Esophagus (tissue), 2 donors: ENCODE data around the gene TP53. TPM values are rescaled to one million over a fixed set of nuclear protein-coding genes. Genes with fewer than 3 reads are reported as not detected.

Experiments
- H3K27ac ChIP-seq, 2 donors: one replicate each; pipeline ENCODE4 v1.5.1; 2013; ENCODE audit warnings: low read depth in 2 of 2, mild to moderate bottlenecking in 2 of 2, inconsistent platforms in 1 of 2, low read length in 1 of 2, moderate library complexity in 1 of 2
- H3K27me3 ChIP-seq, 2 donors: one replicate each; pipeline ENCODE4 v1.6.1; 2013; ENCODE audit warnings: low read length in 2 of 2, control low read depth in 1 of 2, mild to moderate bottlenecking in 1 of 2; ENCODE audit not compliant: insufficient read depth in 2 of 2, control insufficient read depth in 1 of 2
- H3K36me3 ChIP-seq, 2 donors: one replicate each; pipeline ENCODE4 v1.6.1; 2013; ENCODE audit warnings: low read length in 1 of 2; ENCODE audit not compliant: control insufficient read depth in 2 of 2, insufficient read depth in 2 of 2
- H3K4me1 ChIP-seq, 2 donors: one replicate each; pipeline ENCODE4 v1.6.1; 2013; ENCODE audit warnings: low read length in 1 of 2; ENCODE audit not compliant: control insufficient read depth in 2 of 2, insufficient read depth in 2 of 2
- H3K4me3 ChIP-seq, 2 donors: one replicate each; pipeline ENCODE4 v1.5.1; 2013; ENCODE audit warnings: low read length in 2 of 2, mild to moderate bottlenecking in 2 of 2, low read depth in 1 of 2, moderate library complexity in 1 of 2
- H3K9me3 ChIP-seq, 2 donors: one replicate each; pipeline ENCODE4 v1.6.1; 2013; ENCODE audit warnings: mild to moderate bottlenecking in 2 of 2, low read depth in 1 of 2, low read length in 1 of 2, moderate library complexity in 1 of 2; ENCODE audit not compliant: control insufficient read depth in 2 of 2, insufficient read depth in 1 of 2
- WGBS, 2 donors: extraction: QIAGEN DNeasy Blood & Tissue Kit; methylation state at CpG; one replicate each; pipeline ENCODE4 v1.1.7; 2013; 5-methylcytosine and 5-hydroxymethylcytosine counted together
- polyA plus RNA-seq, 2 donors: library from polyadenylated mRNA; stranded (reverse); fragments of 200-250 nt; gene quantifications; one replicate each; pipeline ENCODE4 v1.2.3, GENCODE V29; 2013
- donor health status: healthy with polysubstance abuse.
- donor health status: Bipolar disorder and iron deficiency.

Gene TP53
- polyA plus RNA-seq, 2 donors = 20.5 to 22.3 TPM

- WGBS, 2 donors = 80 to 85% methylated on average over 5 of the region's 5 CpGs
- H3K4me3 ChIP-seq = no peak overlapping the region
- no peaks in the 10 kb centered on the region for H3K9me3 ChIP-seq
- no peaks in the 10 kb centered on the region for H3K27me3 ChIP-seq
- H3K36me3 ChIP-seq = no peaks in the 10 kb centered on the region
- H3K27ac ChIP-seq = no peak overlapping the region
- peaks cover 3 to 4% of the 10 kb centered on the region in 2 donors for H3K4me1 ChIP-seq
These were observed 63.6 kb downstream of the TP53 start for GRCh38 chr17:7623661-7624060.

- no peak overlapping the region for H3K4me3 ChIP-seq
- 80 to 81% methylated on average over 8 of the region's 8 CpGs for WGBS, 2 donors
These were observed 66.5 kb downstream of the TP53 start for GRCh38 chr17:7620835-7621234.

GRCh38 chr17:7618608-7619007 is 68.7 kb downstream of the TP53 start:
- no peak overlapping the region for H3K27ac ChIP-seq

More at GRCh38 chr17:7620835-7621234, 66.5 kb downstream of the TP53 start:
- Histone ChIP-seq H3K27me3 (no peaks in the 10 kb centered on the region), H3K4me1 (no peaks in the 10 kb centered on the region), H3K36me3 (no peaks in the 10 kb centered on the region), H3K9me3 (no peaks in the 10 kb centered on the region), H3K27ac (no peak overlapping the region)

More at GRCh38 chr17:7618608-7619007, 68.7 kb downstream of the TP53 start:
- Histone ChIP-seq H3K4me1 (no peaks in the 10 kb centered on the region), H3K27me3 (no peaks in the 10 kb centered on the region), H3K36me3 (no peaks in the 10 kb centered on the region), H3K9me3 (no peaks in the 10 kb centered on the region), H3K4me3 (no peak overlapping the region)
- 73 to 75% methylated on average over 5 of the region's 5 CpGs for WGBS, 2 donors

Other genes starting within 250 kb of the TP53 start
- gene FGF11, start 248.0 kb downstream of the TP53 start, polyA plus RNA-seq = 10 to 100 TPM in 1 of 2 donors, 1 to 10 TPM in 1; 5.6 to 16.5 TPM
- gene CHRNB1, start 242.4 kb downstream of the TP53 start, polyA plus RNA-seq = 1 to 10 TPM; 7.0 to 7.4 TPM
- gene ZBTB4, start 207.9 kb downstream of the TP53 start, polyA plus RNA-seq = 10 to 100 TPM; 15.5 to 19.1 TPM
- under 1 TPM in 1 of 2 donors, not detected in 1; 0.01 TPM for gene SLC35G6, start 206.0 kb downstream of the TP53 start, polyA plus RNA-seq
- gene POLR2A, start 203.1 kb downstream of the TP53 start, polyA plus RNA-seq = 10 to 100 TPM; 33.8 to 56.6 TPM
- 10 to 100 TPM in 1 of 2 donors, 1 to 10 TPM in 1; 8.0 to 13.0 TPM for gene TNFSF12, start 138.4 kb downstream of the TP53 start, polyA plus RNA-seq
- gene TNFSF13, start 128.7 kb downstream of the TP53 start, polyA plus RNA-seq = 1 to 10 TPM; 5.4 to 5.6 TPM
- gene SENP3, start 125.6 kb downstream of the TP53 start, polyA plus RNA-seq = 10 to 100 TPM; 21.6 to 33.6 TPM
- 10 to 100 TPM; 30.5 to 62.4 TPM for gene CD68, start 107.9 kb downstream of the TP53 start, polyA plus RNA-seq
- gene MPDU1, start 103.6 kb downstream of the TP53 start, polyA plus RNA-seq = 10 to 100 TPM; 56.9 to 60.0 TPM
- gene SOX15, start 97.4 kb downstream of the TP53 start, polyA plus RNA-seq = 10 to 100 TPM; 73.3 to 94.3 TPM
- 10 to 100 TPM; 14.7 to 19.0 TPM for gene FXR2, start 72.6 kb downstream of the TP53 start, polyA plus RNA-seq
- 10 to 100 TPM; 54.0 to 61.2 TPM for gene SAT2, start 59.7 kb downstream of the TP53 start, polyA plus RNA-seq
- gene SHBG, start 57.4 kb downstream of the TP53 start, polyA plus RNA-seq = under 1 TPM in 1 of 2 donors, not detected in 1; 0.14 TPM
- under 1 TPM; 0.24 to 0.51 TPM for gene ATP1B2, start 36.6 kb downstream of the TP53 start, polyA plus RNA-seq
- gene WRAP53, start 987 bp upstream of the TP53 start, polyA plus RNA-seq = 10 to 100 TPM in 1 of 2 donors, 1 to 10 TPM in 1; 5.5 to 13.3 TPM
- gene EFNB3, start 17.7 kb upstream of the TP53 start, polyA plus RNA-seq = 1 to 10 TPM in 1 of 2 donors, under 1 TPM in 1; 0.67 to 1.3 TPM
- gene DNAH2, start 30.3 kb upstream of the TP53 start, polyA plus RNA-seq = under 1 TPM; 0.06 to 0.10 TPM
- gene KDM6B, start 146.7 kb upstream of the TP53 start, polyA plus RNA-seq = 1 to 10 TPM; 5.2 to 9.0 TPM
- 1 to 10 TPM; 8.7 to 9.7 TPM for gene TMEM88, start 167.6 kb upstream of the TP53 start, polyA plus RNA-seq
- gene NAA38, start 170.1 kb upstream of the TP53 start, polyA plus RNA-seq = 100 to 1,000 TPM; 108 to 122 TPM
- 1 to 10 TPM; 4.7 to 6.3 TPM for gene CYB5D1, start 170.5 kb upstream of the TP53 start, polyA plus RNA-seq
- gene CHD3, start 201.3 kb upstream of the TP53 start, polyA plus RNA-seq = 10 to 100 TPM; 37.2 to 78.7 TPM
- gene RNF227, start 228.8 kb upstream of the TP53 start, polyA plus RNA-seq = 1 to 10 TPM; 3.5 to 4.3 TPM
- 1 to 10 TPM; 1.3 to 2.3 TPM for gene KCNAB3, start 242.4 kb upstream of the TP53 start, polyA plus RNA-seq
- gene TRAPPC1, start 244.5 kb upstream of the TP53 start, polyA plus RNA-seq = 100 to 1,000 TPM in 1 of 2 donors, 10 to 100 TPM in 1; 95.9 to 125 TPM
- 10 to 100 TPM; 18.0 to 29.5 TPM for gene CNTROB, start 244.7 kb upstream of the TP53 start, polyA plus RNA-seq